Pancreas (tissue), 10 donors: ENCODE measurements around the gene LASP1. TPM values are rescaled to one million over a fixed set of nuclear protein-coding genes. Genes with fewer than 3 reads are reported as not detected.

Experiments
- ATAC-seq, 4 donors: fragments of 200-7000 bp; cut with Tn5 transposase; one replicate each; pipeline versions ENCODE4 v1.8.0 to v1.9.1; 2020; ENCODE audit warnings: mild to moderate bottlenecking in 4 of 4, moderate library complexity in 4 of 4
- DNase-seq, 6 donors: peaks; one replicate each; pipeline ENCODE4 v3.0.0-alpha.2; 2020
- FAIRE-seq: peaks from 2 replicates; lab custom pipeline; 2012; peaks lifted over from hg19 to GRCh38; lab: Jason Lieb, UNC
- H3K27ac ChIP-seq, 4 donors: fragments of 200-600 bp; sonication (generic); 1 replicate in 3 of 4; 2 replicates in 1 of 4; pipeline versions ENCODE4 v1.5.0 to v1.8.0; 2020
- H3K27me3 ChIP-seq, 4 donors: fragments of 200-600 bp; one replicate each; pipeline ENCODE4 v1.8.0; 2021
- H3K36me3 ChIP-seq, 3 donors: fragments of 200-600 bp; sonication (generic) in 1 of 3; one replicate each; pipeline versions ENCODE4 v1.5.0 to v1.8.0; 2020 to 2021
- H3K4me1 ChIP-seq, 3 donors: fragments of 200-600 bp; one replicate each; pipeline ENCODE4 v1.8.0; 2021
- H3K4me3 ChIP-seq, 4 donors: fragments of 200-600 bp; sonication (generic) in 2 of 4; one replicate each; pipeline versions ENCODE4 v1.5.0 to v1.8.0; 2020 to 2021
- H3K9me3 ChIP-seq, 4 donors: fragments of 200-600 bp; one replicate each; pipeline ENCODE4 v1.8.0; 2021
- WGBS, 2 donors: extraction: QIAGEN DNeasy Blood & Tissue Kit; methylation state at CpG; one replicate each; pipeline ENCODE4 v1.1.7; 2013; 5-methylcytosine and 5-hydroxymethylcytosine counted together
- intact Hi-C, 3 donors: fragments of 100-400 bp; cut with DNase I; formaldehyde crosslinking; loops; one replicate each; pipeline versions ENCODE4 v1.11.1 to v1.14.2; 2022
- polyA plus RNA-seq, 2 donors: library from polyadenylated mRNA; stranded (reverse); fragments of 200-250 nt; gene quantifications; one replicate each; pipeline ENCODE4 v1.2.3, GENCODE V29; 2013
- total RNA-seq, 6 donors: library from RNA; stranded (reverse); fragmentation: NEBNext Ultra II Directional in 4 of 6; extraction: Animal tissue kit (Norgen Biotek cat#: 25700) in 4 of 6; gene quantifications; one replicate each; pipeline versions ENCODE4 v1.2.1 to v1.2.4, GENCODE V29; 2021 to 2023
- TF ChIP-seq, protein P1 (sequence below), 4 donors: fragments of 200-600 bp; sonication (generic) in 3 of 4; IDR thresholded peaks; one replicate each; pipeline versions ENCODE4 v1.5.0 to v1.8.0; 2021; ENCODE audit warnings: antibody characterized with exemption in 4 of 4
- donor health status: healthy with polysubstance abuse.
- donor health status: DM: no; HTN: no; CAD: no; lungs with moderate emphysema.
- donor health status: DM: no; HTN: no; CAD: no.
- donor health status: control.
- donor health status: control.
- donor health status: Bipolar disorder and iron deficiency.
- donor health status: DM: yes; HTN: yes; CAD: no.
- donor health status: DM: no; HTN: no; CAD: no.
- donor health status: DM: no; HTN: no; CAD: no.
- donor health status: DM: yes; HTN: yes; CAD: no.

LASP1 gene
- total and polyA plus RNA-seq, 8 donors, result 35.7 to 98.6 (median 57.1) TPM

DNA sequence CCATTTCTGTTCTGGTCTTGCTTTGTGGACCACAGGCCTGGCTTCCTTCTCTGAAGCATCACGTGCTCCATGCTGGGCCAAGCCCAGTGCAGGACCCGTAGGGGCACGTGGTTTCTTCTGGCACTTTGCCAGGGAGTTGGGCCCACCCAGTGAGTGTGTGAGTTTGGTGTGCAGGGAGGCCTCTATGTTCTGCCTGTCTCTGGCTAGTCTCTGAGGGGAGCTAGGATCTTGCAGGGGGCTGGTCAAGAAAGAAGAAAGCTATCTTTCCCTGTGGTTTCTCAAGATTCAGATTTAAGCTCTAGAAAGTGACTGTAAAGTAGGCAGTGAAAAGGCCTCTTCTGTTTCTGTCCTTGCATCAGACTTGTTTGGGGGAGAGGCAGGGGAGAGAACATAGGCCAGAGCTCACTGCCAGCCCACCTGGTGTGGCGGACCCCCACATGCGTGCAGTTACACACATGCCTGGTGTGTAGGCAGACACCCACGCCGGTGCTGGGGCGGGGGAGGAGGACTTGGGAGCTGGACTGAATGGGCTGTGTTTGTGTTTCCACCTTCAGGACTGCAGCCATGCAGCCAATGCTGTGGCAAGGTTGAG, 11.8 kb downstream of the LASP1 start:
- ATAC-seq (peak in 1 of 4 donors; percentile 6), FAIRE-seq (no peak), DNase-seq (peak in 3 of 6 donors; percentile 41 to 66 (median 59))
- Histone ChIP-seq H3K4me1 (peaks cover 28 to 48% (median 41%) of the 10 kb centered on the region in 3 donors), H3K27me3 (no peaks in the 10 kb centered on the region), H3K4me3 (no peak overlapping the region), H3K36me3 (peaks cover 0 to 18% (median 0%) of the 10 kb centered on the region in 3 donors), H3K9me3 (no peaks in the 10 kb centered on the region), H3K27ac (no peak overlapping the region)
- intact Hi-C loops, result loop anchor here in 1 of 3 donors (5.0 kb wide), 1 partner anchor 36 kb away; no protein-coding TSS in a partner anchor
- 30 to 32% methylated on average over 8 of the region's 8 CpGs for WGBS, 2 donors
- TF ChIP-seq, protein P1, sequence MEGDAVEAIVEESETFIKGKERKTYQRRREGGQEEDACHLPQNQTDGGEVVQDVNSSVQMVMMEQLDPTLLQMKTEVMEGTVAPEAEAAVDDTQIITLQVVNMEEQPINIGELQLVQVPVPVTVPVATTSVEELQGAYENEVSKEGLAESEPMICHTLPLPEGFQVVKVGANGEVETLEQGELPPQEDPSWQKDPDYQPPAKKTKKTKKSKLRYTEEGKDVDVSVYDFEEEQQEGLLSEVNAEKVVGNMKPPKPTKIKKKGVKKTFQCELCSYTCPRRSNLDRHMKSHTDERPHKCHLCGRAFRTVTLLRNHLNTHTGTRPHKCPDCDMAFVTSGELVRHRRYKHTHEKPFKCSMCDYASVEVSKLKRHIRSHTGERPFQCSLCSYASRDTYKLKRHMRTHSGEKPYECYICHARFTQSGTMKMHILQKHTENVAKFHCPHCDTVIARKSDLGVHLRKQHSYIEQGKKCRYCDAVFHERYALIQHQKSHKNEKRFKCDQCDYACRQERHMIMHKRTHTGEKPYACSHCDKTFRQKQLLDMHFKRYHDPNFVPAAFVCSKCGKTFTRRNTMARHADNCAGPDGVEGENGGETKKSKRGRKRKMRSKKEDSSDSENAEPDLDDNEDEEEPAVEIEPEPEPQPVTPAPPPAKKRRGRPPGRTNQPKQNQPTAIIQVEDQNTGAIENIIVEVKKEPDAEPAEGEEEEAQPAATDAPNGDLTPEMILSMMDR (IDR thresholded peaks at IDR 0.05), result no peak

DNA sequence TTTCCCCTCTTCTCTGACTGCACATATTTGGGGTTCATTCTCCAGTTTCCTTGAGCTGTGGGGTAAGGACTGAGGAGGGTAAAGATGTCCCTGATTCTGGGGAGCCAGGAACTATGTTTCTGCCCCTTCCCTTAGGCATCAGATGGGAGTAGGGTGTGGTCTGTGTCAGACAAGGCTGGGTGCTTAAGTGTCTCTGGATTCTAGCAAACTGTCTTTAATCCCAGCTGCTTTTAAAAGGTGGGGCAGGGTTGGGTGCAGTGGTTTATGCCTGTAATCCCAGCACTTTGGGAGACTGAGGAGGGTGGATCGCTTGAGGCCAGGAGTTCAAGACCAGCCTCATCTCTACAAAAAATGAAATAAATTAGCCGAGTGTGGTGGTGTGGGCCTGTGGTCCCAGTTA, 13.0 kb downstream of the LASP1 start:
- 86 to 94% methylated on average over 2 of the region's 2 CpGs for WGBS, 2 donors
- no peaks in the 10 kb centered on the region for H3K9me3 ChIP-seq
- TF ChIP-seq, protein P1 (IDR thresholded peaks at IDR 0.05), result no peak
- H3K27ac ChIP-seq, result peak overlapping the region in 1 of 4 donors; percentile 27
- H3K4me3 ChIP-seq, result no peak overlapping the region
- peaks cover 0 to 18% (median 0%) of the 10 kb centered on the region in 3 donors for H3K36me3 ChIP-seq
- DNase-seq (no peak), FAIRE-seq (no peak), ATAC-seq (no peak)
- peaks cover 28 to 45% (median 41%) of the 10 kb centered on the region in 3 donors for H3K4me1 ChIP-seq
- intact Hi-C loops, result loop anchor here in 1 of 3 donors (5.0 kb wide), 1 partner anchor 34 kb away; no protein-coding TSS in a partner anchor
- no peaks in the 10 kb centered on the region for H3K27me3 ChIP-seq

DNA sequence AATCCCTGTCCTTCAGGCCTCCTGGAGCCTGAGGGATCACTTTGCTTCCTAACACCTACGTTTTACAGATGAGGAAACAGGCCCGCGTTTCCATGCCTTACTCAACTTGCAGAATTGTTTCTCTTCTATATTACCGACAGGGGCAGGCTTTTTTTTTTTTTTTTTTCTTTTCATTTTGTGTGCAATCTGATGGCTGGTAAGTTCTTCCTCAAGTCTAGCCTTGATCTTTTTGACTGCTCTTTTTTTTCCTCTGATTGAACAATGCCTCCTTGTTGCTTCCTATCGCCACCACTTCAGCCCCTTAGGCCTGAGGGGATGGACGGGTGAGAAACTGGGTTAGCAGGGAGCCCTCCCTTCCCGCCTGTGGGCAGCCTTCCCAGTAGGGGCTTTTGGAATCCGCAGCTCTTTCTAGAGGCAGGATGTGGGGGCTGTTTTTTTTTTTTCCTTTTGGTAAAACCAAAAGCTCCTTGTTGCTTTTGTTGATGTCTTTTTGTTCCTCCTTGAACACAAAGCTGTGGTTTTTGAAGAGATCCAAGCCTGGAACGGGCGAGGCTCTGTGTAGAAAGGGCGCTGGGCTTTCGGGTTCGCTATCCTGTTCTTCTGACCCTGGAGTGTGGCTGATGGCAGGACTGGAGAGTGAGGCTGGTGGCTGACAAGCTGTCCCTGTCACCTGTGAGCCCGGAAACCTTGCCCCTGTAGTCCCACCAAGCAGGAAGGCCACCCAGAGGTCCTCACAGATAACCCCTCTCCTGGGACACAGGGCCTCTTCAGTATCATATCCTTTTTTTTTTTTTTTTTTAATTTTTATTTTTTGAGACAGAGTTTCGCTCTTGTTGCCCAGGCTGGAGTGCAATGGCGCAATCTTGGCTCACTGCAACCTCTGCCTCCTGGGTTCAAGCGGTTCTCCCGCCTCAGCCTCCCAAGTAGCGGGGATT, 14.0 kb downstream of the LASP1 start:
- Histone ChIP-seq H3K4me3 (no peak overlapping the region), H3K4me1 (peaks cover 28 to 45% (median 41%) of the 10 kb centered on the region in 3 donors), H3K9me3 (no peaks in the 10 kb centered on the region), H3K36me3 (peaks cover 0 to 13% (median 0%) of the 10 kb centered on the region in 3 donors), H3K27me3 (no peaks in the 10 kb centered on the region), H3K27ac (peak overlapping the region in 2 of 4 donors; percentile 17 to 27)
- WGBS, 2 donors, result 75 to 78% methylated on average over 17 to 19 of the region's 19 CpGs
- no peak for FAIRE-seq
- no peak for DNase-seq
- intact Hi-C loops, result loop anchor here in 1 of 3 donors (5.0 kb wide), 1 partner anchor 33 kb away; no protein-coding TSS in a partner anchor
- TF ChIP-seq, protein P1 (IDR thresholded peaks at IDR 0.05), result no peak
- ATAC-seq, result no peak

DNA sequence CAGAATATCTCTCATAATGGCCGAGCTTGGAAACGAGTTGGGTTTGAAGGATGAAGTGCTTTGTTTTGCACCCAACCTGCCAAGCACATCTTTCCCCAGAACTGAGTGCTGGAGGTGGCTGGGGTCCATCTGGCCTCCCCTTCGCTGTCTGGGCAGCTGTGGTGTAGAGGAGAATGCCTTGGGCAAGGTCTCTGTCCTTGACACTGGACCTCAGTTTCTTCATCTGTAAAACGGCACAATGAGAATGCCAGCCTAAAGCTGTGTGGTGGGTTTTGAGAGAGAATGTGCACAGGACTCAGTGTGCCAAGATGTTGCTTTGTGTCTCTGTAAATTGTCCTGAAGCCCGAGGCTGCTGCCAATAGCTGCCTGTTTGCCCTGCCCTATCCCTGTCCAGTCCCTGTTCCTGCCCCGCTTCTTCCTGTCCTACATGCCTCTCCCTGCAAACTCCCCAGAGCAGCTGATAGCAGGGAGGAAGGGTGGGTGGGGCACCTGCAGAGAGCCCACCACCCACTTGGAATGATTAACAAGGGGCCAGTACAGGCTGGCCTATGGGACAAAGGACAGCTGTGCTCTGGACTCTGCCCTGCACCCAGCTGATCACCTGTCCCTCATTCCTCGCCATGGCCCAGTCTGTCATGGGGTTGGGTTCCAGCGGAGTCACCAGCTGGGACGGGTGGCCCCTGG, 15.3 kb downstream of the LASP1 start:
- H3K36me3 ChIP-seq, result peaks cover 0 to 15% (median 0%) of the 10 kb centered on the region in 3 donors
- TF ChIP-seq, protein P1 (IDR thresholded peaks at IDR 0.05), result no peak
- no peak for FAIRE-seq
- no peak overlapping the region for H3K27ac ChIP-seq
- H3K27me3 ChIP-seq, result no peaks in the 10 kb centered on the region
- H3K4me3 ChIP-seq, result peak overlapping the region in 1 of 4 donors; percentile 5
- WGBS, 2 donors, result 36 to 41% methylated on average over 9 of the region's 9 CpGs
- ATAC-seq, result peak; percentile 73 to 84 (median 80)
- H3K4me1 ChIP-seq, result peaks cover 25 to 37% (median 30%) of the 10 kb centered on the region in 3 donors
- DNase-seq, result peak in 4 of 6 donors; percentile 50 to 69 (median 60)
- intact Hi-C loops, result no loop called here
- H3K9me3 ChIP-seq, result no peaks in the 10 kb centered on the region
